Measurements from ENCODE around the gene TRPM3. TPM values are rescaled to one million over a fixed set of nuclear protein-coding genes. Genes with fewer than 3 reads are reported as not detected.

TRPM3 gene
- total RNA-seq, 1 donor from 2014 or later, result not detected

- intact Hi-C loops (cut with micrococcal nuclease), result no loop called here
Observed at GRCh38 chr9:70950270-70950669, 171.2 kb downstream of the TRPM3 start.

- intact Hi-C loops (cut with micrococcal nuclease), result no loop called here
Observed at GRCh38 chr9:70949239-70949638, 172.2 kb downstream of the TRPM3 start.

- intact Hi-C loops (cut with micrococcal nuclease), result no loop called here
Observed at GRCh38 chr9:70948744-70949143, 172.7 kb downstream of the TRPM3 start.

GRCh38 chr9:70947511-70947910 lies 173.9 kb downstream of the TRPM3 start:
- intact Hi-C loops (cut with micrococcal nuclease), result no loop called here

GRCh38 chr9:70947086-70947485 lies 174.3 kb downstream of the TRPM3 start:
- intact Hi-C loops (cut with micrococcal nuclease), result no loop called here

- intact Hi-C loops (cut with micrococcal nuclease), result no loop called here
Observed at GRCh38 chr9:70945301-70945700, 176.1 kb downstream of the TRPM3 start.

- intact Hi-C loops (cut with micrococcal nuclease), result no loop called here
Observed at GRCh38 chr9:70941191-70941590, 180.2 kb downstream of the TRPM3 start.

GRCh38 chr9:70940605-70941004 lies 180.8 kb downstream of the TRPM3 start:
- intact Hi-C loops (cut with micrococcal nuclease), result no loop called here

GRCh38 chr9:70936536-70936935 lies 184.9 kb downstream of the TRPM3 start:
- intact Hi-C loops (cut with micrococcal nuclease), result no loop called here

GRCh38 chr9:70935856-70936255 lies 185.6 kb downstream of the TRPM3 start:
- intact Hi-C loops (cut with micrococcal nuclease), result no loop called here

GRCh38 chr9:70934642-70935041 lies 186.8 kb downstream of the TRPM3 start:
- intact Hi-C loops (cut with micrococcal nuclease), result no loop called here

GRCh38 chr9:70933321-70933720 lies 188.1 kb downstream of the TRPM3 start:
- intact Hi-C loops (cut with micrococcal nuclease), result no loop called here

GRCh38 chr9:70932097-70932496 lies 189.3 kb downstream of the TRPM3 start:
- intact Hi-C loops (cut with micrococcal nuclease), result no loop called here

- intact Hi-C loops (cut with micrococcal nuclease), result no loop called here
Observed at GRCh38 chr9:70927530-70927929, 193.9 kb downstream of the TRPM3 start.

GRCh38 chr9:70924895-70925547 lies 196.4 kb downstream of the TRPM3 start:
- intact Hi-C loops (cut with micrococcal nuclease), result loop anchor here (1.0 kb wide), 2 partner anchors 76 to 324 kb away; no protein-coding TSS in a partner anchor

- intact Hi-C loops (cut with micrococcal nuclease), result no loop called here
Observed at GRCh38 chr9:70924380-70924779, 197.0 kb downstream of the TRPM3 start.

- intact Hi-C loops (cut with micrococcal nuclease), result no loop called here
Observed at GRCh38 chr9:70923961-70924360, 197.5 kb downstream of the TRPM3 start.

- intact Hi-C loops (cut with micrococcal nuclease), result no loop called here
Observed at GRCh38 chr9:70921136-70921535, 200.3 kb downstream of the TRPM3 start.

- intact Hi-C loops (cut with micrococcal nuclease), result no loop called here
Observed at GRCh38 chr9:70917277-70917676, 204.1 kb downstream of the TRPM3 start.

GRCh38 chr9:70911791-70912190 lies 209.6 kb downstream of the TRPM3 start:
- intact Hi-C loops (cut with micrococcal nuclease), result no loop called here

- intact Hi-C loops (cut with micrococcal nuclease), result no loop called here
Observed at GRCh38 chr9:70910598-70910997, 210.8 kb downstream of the TRPM3 start.

GRCh38 chr9:70902692-70903131 lies 218.7 kb downstream of the TRPM3 start:
- intact Hi-C loops (cut with micrococcal nuclease), result no loop called here

GRCh38 chr9:70902171-70902570 lies 219.2 kb downstream of the TRPM3 start:
- intact Hi-C loops (cut with micrococcal nuclease), result no loop called here

- intact Hi-C loops (cut with micrococcal nuclease), result no loop called here
Observed at GRCh38 chr9:70901746-70902145, 219.7 kb downstream of the TRPM3 start.
